Type B pancreatic cell (in vitro differentiated cells): ENCODE results near the gene ARHGEF6. TPM values are rescaled to one million over a fixed set of nuclear protein-coding genes. Genes with fewer than 3 reads are reported as not detected.

Experiments used
- DNase-seq: peaks from one replicate; pipeline ENCODE4 v3.0.0; 2021; ENCODE audit warnings: mixed read lengths; ENCODE audit not compliant: unreplicated experiment; ENCODE audit errors: extremely low spot score
- H3K27ac Mint-ChIP-seq: 2 replicates; pipeline ENCODE4 v1.8.0; 2021; ENCODE audit warnings: mild to moderate bottlenecking, mixed read lengths
- H3K27me3 Mint-ChIP-seq: 2 replicates; pipeline ENCODE4 v1.8.0; 2021; ENCODE audit warnings: mixed read lengths
- H3K36me3 Mint-ChIP-seq: 2 replicates; pipeline ENCODE4 v1.8.0; 2021; ENCODE audit warnings: mixed read lengths
- H3K4me1 Mint-ChIP-seq: one replicate; pipeline ENCODE4 v1.8.0; 2021; ENCODE audit warnings: mixed read lengths; ENCODE audit not compliant: unreplicated experiment
- H3K4me3 Mint-ChIP-seq: 2 replicates; pipeline ENCODE4 v1.8.0; 2021; ENCODE audit warnings: mild to moderate bottlenecking, mixed read lengths
- H3K9me3 Mint-ChIP-seq: 2 replicates; pipeline ENCODE4 v1.8.0; 2021; ENCODE audit warnings: mixed read lengths
- CTCF ChIP-seq: fragments of 200-600 bp; sonication (generic); conservative IDR thresholded peaks from 2 replicates; pipeline ENCODE4 v1.5.0; 2021; ENCODE audit warnings: antibody characterized with exemption, mild to moderate bottlenecking
- total RNA-seq: library from RNA; stranded (reverse); gene quantifications from 2 replicates; pipeline ENCODE4 v1.2.1, GENCODE V29; 2021; ENCODE audit warnings: low replicate concordance

Gene ARHGEF6
- total RNA-seq, 1 donor from 2014 or later = 3.8 TPM

- no peak for DNase-seq
- Mint-ChIP-seq H3K4me1 (no peaks in the 10 kb centered on the region), H3K27me3 (no peaks in the 10 kb centered on the region), H3K4me3 (no peak overlapping the region), H3K36me3 (no peaks in the 10 kb centered on the region), H3K9me3 (no peaks in the 10 kb centered on the region), H3K27ac (no peak overlapping the region)
- no peak for TF ChIP-seq CTCF
Observed at GRCh38 chrX:136626237-136626636, 154.5 kb downstream of the ARHGEF6 start.

- no peak overlapping the region for H3K4me3 Mint-ChIP-seq
- TF ChIP-seq CTCF = no peak
Observed at GRCh38 chrX:136625246-136625645, 155.5 kb downstream of the ARHGEF6 start.

DNA sequence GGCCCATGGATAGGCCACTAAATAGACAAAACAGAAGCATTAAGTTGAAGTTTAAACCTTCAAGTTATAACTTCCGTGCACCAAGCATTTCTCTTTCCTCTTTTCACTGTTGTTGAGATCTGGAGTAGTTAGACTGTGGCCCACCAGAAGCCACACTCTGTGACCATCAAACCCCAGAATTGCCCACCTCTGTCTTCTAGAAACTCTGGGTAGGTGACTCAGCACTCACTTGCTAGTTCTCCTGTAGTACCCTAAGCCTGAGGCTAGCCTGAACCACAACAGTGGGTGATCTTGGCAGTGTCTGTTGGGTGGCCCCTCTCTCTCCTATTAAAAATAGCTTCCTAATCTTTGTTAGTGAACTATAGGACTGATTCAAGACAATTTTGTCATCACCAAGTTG, 157.3 kb downstream of the ARHGEF6 start:
- H3K4me3 Mint-ChIP-seq = no peak overlapping the region
- no peaks in the 10 kb centered on the region for H3K9me3 Mint-ChIP-seq
- no peaks in the 10 kb centered on the region for H3K27me3 Mint-ChIP-seq
- H3K36me3 Mint-ChIP-seq = no peaks in the 10 kb centered on the region
- H3K27ac Mint-ChIP-seq = no peak overlapping the region
- no peaks in the 10 kb centered on the region for H3K4me1 Mint-ChIP-seq
- TF ChIP-seq CTCF = no peak
- no peak for DNase-seq

More at GRCh38 chrX:136625246-136625645, 155.5 kb downstream of the ARHGEF6 start:
- H3K4me1 Mint-ChIP-seq = no peaks in the 10 kb centered on the region
- H3K9me3 Mint-ChIP-seq = no peaks in the 10 kb centered on the region
- no peaks in the 10 kb centered on the region for H3K27me3 Mint-ChIP-seq
- DNase-seq = no peak
- no peaks in the 10 kb centered on the region for H3K36me3 Mint-ChIP-seq
- H3K27ac Mint-ChIP-seq = no peak overlapping the region

DNA sequence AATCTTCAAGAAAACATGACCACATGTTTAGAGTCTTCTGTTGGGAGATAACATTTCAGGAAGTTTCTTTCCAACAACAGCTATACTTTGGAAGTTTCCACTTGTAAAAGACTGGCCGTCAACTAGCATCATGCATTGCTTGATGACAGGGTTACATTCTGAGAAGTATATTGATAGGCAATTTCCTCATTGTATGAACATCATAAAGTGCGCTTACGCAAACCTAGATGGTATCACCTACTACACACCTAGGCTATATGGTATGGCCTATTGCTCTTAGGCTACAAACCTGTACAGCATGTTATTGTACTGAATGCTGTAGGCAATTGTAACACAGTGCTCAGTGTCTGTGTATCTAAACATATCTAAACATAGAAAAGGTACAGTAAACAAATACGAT, 158.2 kb downstream of the ARHGEF6 start:
- no peak for DNase-seq
- TF ChIP-seq CTCF = no peak
- Mint-ChIP-seq H3K4me3 (no peak overlapping the region), H3K27ac (no peak overlapping the region), H3K36me3 (no peaks in the 10 kb centered on the region), H3K4me1 (no peaks in the 10 kb centered on the region), H3K27me3 (no peaks in the 10 kb centered on the region), H3K9me3 (no peaks in the 10 kb centered on the region)

GRCh38 chrX:136620780-136621179, 160.0 kb downstream of the ARHGEF6 start:
- TF ChIP-seq CTCF = no peak
- no peaks in the 10 kb centered on the region for H3K4me1 Mint-ChIP-seq
- H3K36me3 Mint-ChIP-seq = no peaks in the 10 kb centered on the region
- DNase-seq = no peak
- H3K9me3 Mint-ChIP-seq = no peaks in the 10 kb centered on the region
- no peak overlapping the region for H3K4me3 Mint-ChIP-seq
- H3K27ac Mint-ChIP-seq = no peak overlapping the region
- no peaks in the 10 kb centered on the region for H3K27me3 Mint-ChIP-seq

- H3K9me3 Mint-ChIP-seq = no peaks in the 10 kb centered on the region
- H3K27me3 Mint-ChIP-seq = no peaks in the 10 kb centered on the region
- no peaks in the 10 kb centered on the region for H3K36me3 Mint-ChIP-seq
- H3K27ac Mint-ChIP-seq = no peak overlapping the region
- H3K4me3 Mint-ChIP-seq = no peak overlapping the region
- no peaks in the 10 kb centered on the region for H3K4me1 Mint-ChIP-seq
- no peak for TF ChIP-seq CTCF
- no peak for DNase-seq
Observed at GRCh38 chrX:136619899-136620505, 160.7 kb downstream of the ARHGEF6 start.
